HEK293 (cell line): Measurements from ENCODE around the gene CACNG1.

Experiments
- ATF2 ChIP-seq: fragments of 450-650 bp; formaldehyde crosslinking; IDR thresholded peaks from 2 replicates; pipeline ENCODE4 v1.5.1; 2016; ENCODE audit warnings: missing biosample characterization, missing genetic modification characterization, low read depth
- ZBTB8A ChIP-seq: fragments of 450-650 bp; formaldehyde crosslinking; IDR thresholded peaks from 2 replicates; pipeline ENCODE4 v1.5.1; 2016; ENCODE audit warnings: missing biosample characterization, missing genetic modification characterization
- ZNF112 ChIP-seq: fragments of 450-650 bp; formaldehyde crosslinking; IDR thresholded peaks from 2 replicates; pipeline ENCODE4 v1.5.0; 2017; ENCODE audit warnings: missing biosample characterization, missing genetic modification characterization
- ZNF621 ChIP-seq: fragments of 450-650 bp; formaldehyde crosslinking; IDR thresholded peaks from 2 replicates; pipeline ENCODE4 v1.5.1; 2017; ENCODE audit warnings: missing biosample characterization, missing genetic modification characterization
- TF ChIP-seq, protein P1 (sequence below): fragments of 450-650 bp; formaldehyde crosslinking; IDR thresholded peaks from 2 replicates; pipeline ENCODE4 v1.5.1; 2016; ENCODE audit warnings: missing biosample characterization, missing genetic modification characterization
- TF ChIP-seq, protein P2 (sequence below): fragments of 450-650 bp; formaldehyde crosslinking; IDR thresholded peaks from 2 replicates; pipeline ENCODE4 v1.5.1; 2016; ENCODE audit warnings: missing biosample characterization, missing genetic modification characterization

- TF ChIP-seq ZBTB8A (tag by site-specific recombination) (no peak), ATF2 (tag by site-specific recombination) (no peak), ZNF621 (tag by site-specific recombination) (no peak), ZNF112 (no peak)
- TF ChIP-seq, protein P1, sequence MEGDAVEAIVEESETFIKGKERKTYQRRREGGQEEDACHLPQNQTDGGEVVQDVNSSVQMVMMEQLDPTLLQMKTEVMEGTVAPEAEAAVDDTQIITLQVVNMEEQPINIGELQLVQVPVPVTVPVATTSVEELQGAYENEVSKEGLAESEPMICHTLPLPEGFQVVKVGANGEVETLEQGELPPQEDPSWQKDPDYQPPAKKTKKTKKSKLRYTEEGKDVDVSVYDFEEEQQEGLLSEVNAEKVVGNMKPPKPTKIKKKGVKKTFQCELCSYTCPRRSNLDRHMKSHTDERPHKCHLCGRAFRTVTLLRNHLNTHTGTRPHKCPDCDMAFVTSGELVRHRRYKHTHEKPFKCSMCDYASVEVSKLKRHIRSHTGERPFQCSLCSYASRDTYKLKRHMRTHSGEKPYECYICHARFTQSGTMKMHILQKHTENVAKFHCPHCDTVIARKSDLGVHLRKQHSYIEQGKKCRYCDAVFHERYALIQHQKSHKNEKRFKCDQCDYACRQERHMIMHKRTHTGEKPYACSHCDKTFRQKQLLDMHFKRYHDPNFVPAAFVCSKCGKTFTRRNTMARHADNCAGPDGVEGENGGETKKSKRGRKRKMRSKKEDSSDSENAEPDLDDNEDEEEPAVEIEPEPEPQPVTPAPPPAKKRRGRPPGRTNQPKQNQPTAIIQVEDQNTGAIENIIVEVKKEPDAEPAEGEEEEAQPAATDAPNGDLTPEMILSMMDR (tag by site-specific recombination): no peak
- TF ChIP-seq, protein P2, sequence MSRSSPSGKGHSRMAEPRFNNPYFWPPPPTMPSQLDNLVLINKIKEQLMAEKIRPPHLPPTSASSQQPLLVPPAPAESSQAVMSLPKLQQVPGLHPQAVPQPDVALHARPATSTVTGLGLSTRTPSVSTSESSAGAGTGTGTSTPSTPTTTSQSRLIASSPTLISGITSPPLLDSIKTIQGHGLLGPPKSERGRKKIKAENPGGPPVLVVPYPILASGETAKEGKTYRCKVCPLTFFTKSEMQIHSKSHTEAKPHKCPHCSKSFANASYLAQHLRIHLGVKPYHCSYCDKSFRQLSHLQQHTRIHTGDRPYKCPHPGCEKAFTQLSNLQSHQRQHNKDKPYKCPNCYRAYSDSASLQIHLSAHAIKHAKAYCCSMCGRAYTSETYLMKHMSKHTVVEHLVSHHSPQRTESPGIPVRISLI (tag by site-specific recombination): no peak
Measured at GRCh38 chr17:67050066-67050465, 5.7 kb downstream of the CACNG1 start.
